SK-N-MC (cell line): Measurements from ENCODE around the gene DCT.

Experiments used
- EZH2 ChIP-seq: fragments of 200-600 bp; sonication (generic); IDR thresholded peaks from one replicate; pipeline ENCODE4 v1.6.1; 2017; ENCODE audit warnings: antibody characterized with exemption
- FOXP2 ChIP-seq: optimal IDR thresholded peaks from 2 replicates; pipeline ENCODE3; 2011; ENCODE audit warnings: mild to moderate bottlenecking, moderate library complexity; ENCODE audit not compliant: insufficient read depth; ENCODE audit errors: extremely low read length, control extremely low read depth
- POLR2AphosphoS5 ChIP-seq: IDR thresholded peaks from 2 replicates; pipeline ENCODE4 v1.6.1; 2012; ENCODE audit warnings: mild to moderate bottlenecking, low read depth, low read length, borderline replicate concordance

DNA sequence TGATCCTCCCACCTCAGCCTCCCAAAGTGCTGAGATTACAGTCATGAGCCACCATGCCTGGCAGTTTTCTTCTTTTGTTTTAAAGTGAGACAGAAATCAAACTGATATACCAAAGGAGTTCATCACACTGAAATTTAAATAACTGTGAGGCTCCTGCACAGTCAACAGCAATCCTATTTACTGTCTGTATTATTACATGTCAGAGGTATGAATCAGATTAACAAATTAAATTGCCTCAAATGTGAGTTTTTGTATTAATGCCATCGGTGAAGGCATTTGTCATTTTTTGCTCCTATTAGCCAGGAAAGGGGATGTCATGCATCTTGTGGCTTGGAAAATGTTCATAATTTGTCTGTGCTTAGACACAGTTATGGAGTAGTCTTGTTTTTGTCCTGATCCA lies 20.4 kb downstream of the DCT start:
- no peak for TF ChIP-seq EZH2
- no peak for TF ChIP-seq POLR2AphosphoS5
- no peak for TF ChIP-seq FOXP2
